Gastrocnemius medialis (tissue), 4 donors: ENCODE results near the gene DPT. TPM values are rescaled to one million over a fixed set of nuclear protein-coding genes. Genes with fewer than 3 reads are reported as not detected.

Source experiments
- ATAC-seq, 2 donors: fragments of 150-250 bp; one replicate each; pipeline ENCODE4 v1.9.1; 2016
- DNase-seq, 2 donors: peaks; one replicate each; pipeline ENCODE4 v3.0.0-alpha.2; 2019
- H3K27ac ChIP-seq, 4 donors: fragments of 200-600 bp; sonication (generic); 1 replicate in 1 of 4; 2 replicates in 3 of 4; pipeline ENCODE4 v1.5.1; 2016 to 2018; ENCODE audit warnings: mild to moderate bottlenecking in 2 of 4, moderate library complexity in 1 of 4
- H3K27me3 ChIP-seq, 3 donors: fragments of 200-600 bp; sonication (generic) in 2 of 3; 1 replicate in 1 of 3; 2 replicates in 2 of 3; pipeline versions ENCODE4 v1.5.1 to v1.6.0; 2016 to 2019; ENCODE audit warnings: mild to moderate bottlenecking in 1 of 3, moderate library complexity in 1 of 3
- H3K36me3 ChIP-seq, 2 donors: fragments of 200-600 bp; sonication (generic) in 1 of 2; one replicate each; pipeline ENCODE4 v1.5.1; 2017 to 2018
- H3K4me1 ChIP-seq, 2 donors: fragments of 200-600 bp; sonication (generic) in 1 of 2; one replicate each; pipeline ENCODE4 v1.5.1; 2016 to 2017; ENCODE audit warnings: mild to moderate bottlenecking in 2 of 2
- H3K4me3 ChIP-seq, 4 donors: fragments of 200-600 bp; sonication (generic) in 3 of 4; 1 replicate in 1 of 4; 2 replicates in 3 of 4; pipeline ENCODE4 v1.5.1; 2016 to 2019; ENCODE audit warnings: mild to moderate bottlenecking in 2 of 4
- H3K9me3 ChIP-seq, 3 donors: fragments of 200-600 bp; sonication (generic) in 2 of 3; 1 replicate in 1 of 3; 2 replicates in 2 of 3; pipeline ENCODE4 v1.5.1; 2016 to 2019
- CTCF ChIP-seq, 5 experiments: fragments of 450-650 bp in 3 of 5; fragments of 200-600 bp in 2 of 5; sonication (generic) in 2 of 5; IDR thresholded peaks in 4 of 5; conservative IDR thresholded peaks in 1 of 5; 1 replicate in 4 of 5; 2 replicates in 1 of 5; pipeline ENCODE4 v1.5.1; 2016 to 2019; ENCODE audit warnings: antibody characterized with exemption in 5 of 5, mild to moderate bottlenecking in 3 of 5, moderate library complexity in 3 of 5
- POLR2A ChIP-seq, 2 donors: fragments of 450-650 bp; IDR thresholded peaks; one replicate each; pipeline ENCODE4 v1.6.1; 2017; ENCODE audit warnings: antibody characterized with exemption in 2 of 2, mild to moderate bottlenecking in 2 of 2, moderate library complexity in 2 of 2
- in situ Hi-C, 4 donors: fragments of 200-750 bp; cut with MboI; loops; one replicate each; pipeline versions ENCODE4 v1.15.0 to v1.8.0; 2017; ENCODE audit warnings: low sequenced_read_pairs in 4 of 4
- intact Hi-C: fragments of 100-400 bp; cut with DNase I; formaldehyde crosslinking; loops from one replicate; pipeline ENCODE4 v1.15.1; 2023; ENCODE audit warnings: low total_unique reads
- total RNA-seq, 4 donors: library from RNA; depleted of rRNA; stranded (reverse); fragments of >200 nt; gene quantifications; one replicate each; pipeline versions ENCODE4 v1.1.0 to v1.2.3, GENCODE V29; 2016

DPT gene
- total RNA-seq, result 10 to 100 TPM; 12.6 to 21.8 (median 14.7) TPM

DNA sequence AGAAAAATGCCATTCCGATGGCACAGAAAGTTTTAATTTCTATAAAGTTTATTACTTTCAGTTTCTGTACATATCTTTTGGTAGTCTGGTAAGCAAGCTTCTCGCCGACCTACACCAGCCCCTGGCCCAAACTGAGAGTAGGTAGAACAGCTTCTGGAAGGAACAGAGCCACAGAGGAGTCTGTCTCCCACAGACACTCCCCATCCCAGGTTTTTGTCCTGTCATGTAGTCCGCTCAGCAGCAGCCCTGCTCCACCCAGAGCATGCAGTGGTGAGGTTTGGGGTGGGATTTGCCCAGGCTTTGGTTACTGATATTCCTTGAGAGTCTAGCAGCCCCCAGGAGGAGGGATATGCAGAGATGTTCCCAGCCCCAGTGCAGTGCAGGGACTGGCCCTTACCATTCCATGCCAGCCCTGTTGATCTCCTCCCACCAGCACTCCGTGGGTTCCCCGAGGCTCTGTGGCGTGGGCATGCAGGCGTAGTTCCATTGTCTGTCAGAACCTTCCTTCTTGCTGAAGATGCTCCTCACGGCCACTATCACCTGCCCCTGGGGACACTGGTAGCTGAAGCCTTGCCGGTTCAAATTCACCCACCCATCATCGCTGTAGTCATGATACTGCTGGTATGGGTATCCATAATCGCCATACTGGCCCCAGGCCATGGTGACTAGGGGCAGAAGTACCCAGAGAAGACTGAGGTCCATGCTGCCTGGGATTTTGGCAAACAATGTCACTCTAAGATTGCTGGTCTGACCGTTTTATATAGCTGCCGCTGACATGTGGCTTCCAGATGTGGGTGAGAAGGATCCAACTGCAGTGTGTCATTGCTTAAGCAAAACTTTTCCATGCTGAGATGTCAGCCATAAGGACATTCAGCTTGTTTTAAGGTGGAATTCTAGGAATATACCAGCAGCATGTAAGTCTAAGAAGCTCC, at the start of gene DPT:
TSS of gene DPT (minus strand) at position 734 of the 932 bp plus-strand sequence. CDS start at position 702, 32 bp downstream.
- intact Hi-C loops, result loop anchor here (10.0 kb wide), 1 partner anchor 156 kb away; no protein-coding TSS in a partner anchor
- TF ChIP-seq CTCF (IDR thresholded peaks at IDR 0.05 in 4 of 5, conservative IDR thresholded peaks at IDR 0.05 in 1 of 5), result no peak
- TF ChIP-seq POLR2A (IDR thresholded peaks at IDR 0.05), result peak in 1 of 2 donors; percentile 39
- peak; percentile 55 to 67 for ATAC-seq

GRCh38 chr1:168775366-168775765, 46.4 kb upstream of the DPT start:
- H3K27ac ChIP-seq, result no peak overlapping the region
- ATAC-seq (no peak), DNase-seq (no peak)
- H3K4me3 ChIP-seq, result no peak overlapping the region
- H3K27me3 ChIP-seq, result no peaks in the 10 kb centered on the region
- no peaks in the 10 kb centered on the region for H3K9me3 ChIP-seq
- in situ Hi-C loops (no loop called here), intact Hi-C loops (no loop called here)
- no peaks in the 10 kb centered on the region for H3K4me1 ChIP-seq
- TF ChIP-seq POLR2A (IDR thresholded peaks at IDR 0.05) (no peak), CTCF (IDR thresholded peaks at IDR 0.05 in 4 of 5, conservative IDR thresholded peaks at IDR 0.05 in 1 of 5) (no peak)
- no peaks in the 10 kb centered on the region for H3K36me3 ChIP-seq

More for the DNA sequence above, at the start of gene DPT:
- Histone ChIP-seq H3K36me3 (no peaks in the 10 kb centered on the region), H3K9me3 (no peaks in the 10 kb centered on the region), H3K4me1 (peaks cover 0 to 6% of the 10 kb centered on the region in 2 donors), H3K4me3 (peak within 1 kb of the TSS in 2 of 4 donors; percentile 28 to 38), H3K27ac (peak within 1 kb of the TSS; percentile 36 to 38 (median 38)), H3K27me3 (no peaks in the 10 kb centered on the region)
- peak in 1 of 2 donors; percentile 41 for DNase-seq
- in situ Hi-C loops, result no loop called here

DNA sequence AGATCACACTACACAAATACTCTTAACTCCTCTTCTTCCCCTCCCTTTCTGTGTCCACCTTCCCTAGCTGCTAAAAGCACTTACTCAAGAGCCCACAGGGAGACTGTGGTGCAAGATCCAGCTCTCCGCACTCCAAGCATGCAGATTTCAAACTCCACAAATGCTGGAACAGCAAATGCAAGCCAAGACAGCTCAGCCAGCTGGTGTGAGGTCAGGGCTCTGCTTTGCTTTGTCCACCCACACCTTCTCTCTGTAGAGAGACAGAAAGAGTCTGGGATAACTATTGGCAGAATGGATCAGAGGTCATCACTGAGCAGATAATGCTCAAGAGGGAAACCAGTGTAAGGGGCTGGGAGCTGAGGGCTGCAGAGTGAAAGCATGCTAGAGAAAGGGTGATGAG, 45.2 kb upstream of the DPT start:
- H3K4me3 ChIP-seq, result no peak overlapping the region
- H3K36me3 ChIP-seq, result no peaks in the 10 kb centered on the region
- ATAC-seq, result peak; percentile 68 to 83
- H3K4me1 ChIP-seq, result no peaks in the 10 kb centered on the region
- no peaks in the 10 kb centered on the region for H3K9me3 ChIP-seq
- no peak overlapping the region for H3K27ac ChIP-seq
- intact Hi-C loops, result no loop called here
- no peak for TF ChIP-seq POLR2A (IDR thresholded peaks at IDR 0.05)
- no peak for TF ChIP-seq CTCF (IDR thresholded peaks at IDR 0.05 in 4 of 5, conservative IDR thresholded peaks at IDR 0.05 in 1 of 5)
- DNase-seq, result peak; percentile 13 to 65
- H3K27me3 ChIP-seq, result no peaks in the 10 kb centered on the region
- in situ Hi-C loops, result no loop called here

- TF ChIP-seq CTCF (IDR thresholded peaks at IDR 0.05 in 4 of 5, conservative IDR thresholded peaks at IDR 0.05 in 1 of 5) (no peak), POLR2A (IDR thresholded peaks at IDR 0.05) (no peak)
- H3K4me3 ChIP-seq, result no peak overlapping the region
- H3K9me3 ChIP-seq, result no peaks in the 10 kb centered on the region
- in situ Hi-C loops, result no loop called here
- ATAC-seq (no peak), DNase-seq (no peak)
- no peak overlapping the region for H3K27ac ChIP-seq
- H3K4me1 ChIP-seq, result peaks cover 7% of the 10 kb centered on the region in 2 donors
- H3K36me3 ChIP-seq, result no peaks in the 10 kb centered on the region
- no peaks in the 10 kb centered on the region for H3K27me3 ChIP-seq
- intact Hi-C loops, result no loop called here
These were observed 43.5 kb upstream of the DPT start for GRCh38 chr1:168772428-168773060.
